HG03045 (cell line): ENCODE data around the gene DNHD1.
A peak's percentile ranks its signal among the peaks of the same experiment; 100 is the strongest.

ENCODE experiments used
- ATAC-seq: cut with Tn5 transposase; IDR thresholded peaks from one replicate; pipeline ENCODE4 v1.9.1; 2021; ENCODE audit warnings: mild to moderate bottlenecking, moderate library complexity; ENCODE audit not compliant: unreplicated experiment

The DNHD1 gene

DNA sequence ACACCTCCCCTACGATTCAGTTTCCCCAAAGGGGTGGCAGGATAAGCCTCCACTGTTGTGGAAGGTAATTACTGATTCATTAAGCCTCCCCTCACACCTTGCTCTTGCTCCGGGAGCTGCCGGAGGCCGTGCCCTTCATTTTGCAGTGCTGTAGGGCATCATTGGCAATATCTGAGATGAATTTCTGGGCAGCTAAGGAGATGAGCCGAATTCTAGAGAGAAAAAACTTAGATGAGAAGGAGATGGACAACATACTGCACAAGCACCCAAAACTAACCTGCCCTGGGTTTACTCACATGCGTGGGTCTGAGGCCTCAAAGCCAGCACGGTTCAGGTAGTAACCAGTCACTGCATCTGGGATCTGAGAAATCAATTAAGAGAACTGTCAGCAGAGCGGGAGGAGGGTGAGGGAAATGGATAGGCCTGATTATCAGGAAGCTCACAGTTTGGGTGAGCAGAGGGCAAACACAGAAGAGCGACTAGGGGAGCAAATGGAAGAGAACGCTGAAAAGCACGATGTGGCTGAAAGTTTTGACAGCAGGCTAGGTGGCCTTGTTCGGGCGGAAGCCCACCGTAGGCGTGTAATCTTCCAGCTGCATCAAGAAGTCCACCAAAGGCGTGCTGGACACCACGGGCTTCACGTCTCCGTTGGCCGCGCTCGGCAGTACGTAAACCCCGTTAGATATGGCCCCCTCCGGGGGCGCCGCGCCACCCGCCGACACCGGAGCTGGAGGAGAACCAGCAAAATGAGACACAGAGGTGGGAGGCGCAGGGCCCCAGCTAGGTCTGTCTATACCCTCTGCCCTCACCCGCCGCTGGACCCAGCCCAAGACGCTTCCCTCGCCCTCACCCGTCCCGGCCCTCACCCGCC lies 114.2 kb downstream of the DNHD1 start:
- ATAC-seq = no peak

DNA sequence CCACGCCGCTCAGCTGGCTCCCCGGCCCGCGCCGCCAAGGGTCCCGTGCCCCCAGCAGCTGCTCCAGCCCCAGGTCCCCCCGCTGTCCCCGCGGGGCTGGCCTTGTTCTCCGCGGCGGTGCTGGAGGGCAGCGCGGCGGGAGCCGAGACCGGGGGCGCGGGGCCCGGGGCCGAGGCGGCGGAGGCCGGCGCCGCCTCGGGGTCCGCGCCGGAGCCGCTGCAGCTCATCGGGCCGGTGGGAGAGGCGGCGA lies 114.8 kb downstream of the DNHD1 start:
- no peak for ATAC-seq

DNA sequence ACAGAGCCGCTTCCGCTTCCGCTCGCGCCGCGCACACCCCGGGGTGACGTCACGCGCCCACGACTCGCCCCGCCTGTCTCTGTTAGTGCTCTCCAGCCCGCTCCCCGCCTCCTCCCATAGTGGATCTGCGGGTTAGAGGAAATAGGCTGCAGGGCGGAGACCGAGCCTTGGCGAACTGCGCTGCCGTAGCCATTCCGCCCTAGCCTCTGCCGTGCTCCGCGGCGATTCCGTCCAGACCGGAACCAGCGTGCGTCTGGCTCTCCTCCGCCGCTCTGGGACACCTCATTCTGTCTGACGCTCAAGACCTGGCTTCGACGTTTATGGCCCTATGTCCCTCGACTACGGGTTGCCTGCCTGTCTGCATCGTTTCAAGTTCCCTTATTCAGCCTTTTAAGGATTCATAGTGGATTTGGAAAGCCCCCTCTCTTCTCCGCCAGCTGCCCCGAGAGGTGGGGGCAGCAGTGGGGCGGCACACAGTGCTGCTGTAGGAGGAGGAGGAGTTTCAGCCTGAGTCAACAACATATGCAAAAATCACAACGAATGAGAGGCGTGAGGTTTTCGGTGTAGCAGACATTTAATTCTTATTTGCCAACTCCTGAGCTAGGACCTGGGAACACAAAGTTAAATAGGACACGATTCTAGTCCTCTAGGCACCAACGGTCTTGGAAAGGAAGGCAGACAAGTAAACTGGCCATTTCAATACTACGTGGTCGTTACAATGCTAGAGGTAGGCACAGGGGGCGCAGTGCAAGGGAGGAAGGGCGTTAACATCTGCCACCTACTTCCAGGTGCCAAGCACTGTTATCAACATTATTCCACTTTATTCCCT lies 115.3 kb downstream of the DNHD1 start, which contains the start of gene TAF10:
Gene TAF10 (minus strand): TSS at position 4 of the 829 bp plus-strand sequence. CDS start 27 bp downstream, outside the sequence.
- peak; percentile 90 for ATAC-seq

DNA sequence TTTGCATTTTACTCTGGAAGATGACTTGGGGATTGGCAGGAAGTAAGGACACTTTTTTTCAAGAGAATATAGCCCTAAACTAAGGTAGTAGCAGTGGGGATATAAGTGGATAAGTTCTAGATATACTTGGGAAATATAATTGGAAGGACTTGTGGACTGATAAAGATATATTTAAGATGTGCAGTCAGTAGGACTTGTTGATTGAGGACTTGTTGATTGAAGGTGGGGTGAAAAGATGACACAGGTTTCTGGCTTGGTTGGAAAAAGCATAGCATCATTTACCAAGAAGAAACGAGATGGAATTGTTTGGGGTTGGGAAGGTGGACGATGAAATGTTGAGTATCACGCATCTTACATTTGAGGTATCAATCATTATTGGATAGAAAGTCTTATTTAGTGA lies 116.4 kb downstream of the DNHD1 start:
- ATAC-seq = no peak

DNA sequence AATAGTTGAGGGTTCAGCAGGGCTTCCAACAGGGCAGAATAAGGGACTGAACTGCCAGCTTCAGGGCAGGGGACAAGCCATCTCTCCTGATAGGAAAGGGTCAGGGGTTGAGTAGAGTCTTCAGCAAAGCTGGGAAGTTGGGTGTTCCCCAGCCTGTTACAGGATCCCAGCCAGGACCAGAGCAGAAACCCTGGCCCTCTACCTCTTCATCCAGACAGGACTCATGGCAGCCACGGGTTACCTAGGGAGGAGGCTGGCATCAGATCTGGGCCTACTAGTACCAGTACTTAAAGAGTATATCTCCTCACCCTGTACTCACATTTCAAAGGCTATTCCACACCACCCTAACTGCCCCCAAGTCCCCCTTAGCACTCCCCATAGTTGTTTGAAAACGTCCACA lies 117.4 kb downstream of the DNHD1 start:
- ATAC-seq = no peak

DNA sequence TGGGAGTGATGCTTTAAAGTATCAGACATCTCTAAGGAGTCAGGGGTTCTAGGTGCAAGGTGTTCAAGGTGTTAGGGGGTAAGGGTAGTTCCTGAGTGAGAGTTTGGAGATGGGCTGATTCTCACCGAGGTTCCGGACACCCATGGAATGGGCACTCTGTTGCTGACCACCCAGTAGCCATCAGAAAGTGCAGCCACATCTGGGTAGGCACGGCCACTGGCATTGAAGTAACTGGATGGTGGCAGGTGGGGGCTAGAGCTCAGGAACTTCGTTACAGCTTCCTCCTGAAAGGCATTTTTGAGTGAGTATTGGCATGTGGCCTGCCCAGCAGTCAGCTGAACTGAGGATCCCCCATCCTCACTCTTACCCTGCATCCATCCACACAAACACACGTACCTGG lies 118.0 kb downstream of the DNHD1 start:
- no peak for ATAC-seq

DNA sequence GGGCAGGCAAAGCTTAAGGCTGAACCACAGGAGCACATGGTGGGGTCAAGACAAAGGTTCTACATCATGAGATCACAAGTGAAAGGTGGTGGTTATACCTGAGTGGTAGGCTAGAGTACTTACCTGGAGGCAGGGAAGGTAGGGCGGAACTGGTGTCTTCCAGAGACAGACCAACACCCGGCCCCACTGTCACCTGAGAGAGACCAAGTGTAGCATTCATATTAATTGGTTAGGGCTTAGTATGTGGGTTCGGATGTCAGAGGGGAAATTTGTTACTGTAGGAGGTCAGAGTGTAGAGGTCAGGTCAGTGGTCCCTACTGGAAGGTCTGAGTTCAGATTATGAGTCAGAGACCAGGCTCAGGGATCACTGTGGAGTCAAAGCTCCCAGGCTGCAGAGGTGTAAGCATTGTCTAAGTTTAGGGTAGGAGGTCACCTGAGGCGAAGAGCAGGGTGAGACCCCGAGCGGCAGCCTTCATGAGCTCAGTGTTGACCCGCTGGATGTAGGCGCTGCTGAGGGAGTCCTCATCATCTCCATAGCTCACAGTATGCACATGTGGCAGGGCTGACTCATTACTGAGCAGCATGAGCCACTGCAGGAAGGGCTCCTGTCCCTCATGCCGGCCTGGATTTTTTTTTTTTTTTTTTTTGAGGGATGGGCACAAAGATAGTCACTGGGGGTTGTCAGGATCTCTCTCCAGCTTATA lies 119.0 kb downstream of the DNHD1 start:
- no peak for ATAC-seq

DNA sequence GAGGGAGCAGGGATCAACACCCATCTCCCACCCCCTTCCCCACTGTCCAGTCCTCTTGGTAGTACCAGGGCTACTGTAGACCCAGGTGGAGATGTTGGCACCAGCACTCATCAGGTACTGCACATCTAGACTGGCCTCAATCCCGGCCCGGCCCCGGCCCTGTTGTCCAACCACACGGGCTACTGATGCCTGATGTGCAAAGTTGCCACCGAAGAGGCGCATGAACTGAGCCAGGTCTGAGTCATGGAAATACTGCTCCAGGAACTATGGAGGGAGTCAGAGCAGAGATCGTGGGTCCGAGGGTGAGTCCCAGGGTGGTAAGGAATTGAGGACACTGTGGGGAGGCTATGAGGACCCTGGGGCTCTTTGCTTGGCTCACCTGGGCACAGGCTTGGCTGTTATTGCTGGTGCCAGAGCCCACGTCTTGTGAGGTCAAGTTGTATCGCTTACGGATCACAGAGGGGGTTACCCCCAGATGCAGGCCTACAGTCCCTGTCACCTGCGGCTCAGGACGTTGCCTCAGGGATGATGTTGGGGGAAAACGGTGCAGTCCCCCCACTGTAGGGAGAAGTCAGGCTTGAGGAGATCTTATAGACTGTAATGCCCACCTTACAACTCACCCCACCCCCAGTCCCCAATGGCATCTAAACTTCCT lies 119.6 kb downstream of the DNHD1 start:
- ATAC-seq = no peak

DNA sequence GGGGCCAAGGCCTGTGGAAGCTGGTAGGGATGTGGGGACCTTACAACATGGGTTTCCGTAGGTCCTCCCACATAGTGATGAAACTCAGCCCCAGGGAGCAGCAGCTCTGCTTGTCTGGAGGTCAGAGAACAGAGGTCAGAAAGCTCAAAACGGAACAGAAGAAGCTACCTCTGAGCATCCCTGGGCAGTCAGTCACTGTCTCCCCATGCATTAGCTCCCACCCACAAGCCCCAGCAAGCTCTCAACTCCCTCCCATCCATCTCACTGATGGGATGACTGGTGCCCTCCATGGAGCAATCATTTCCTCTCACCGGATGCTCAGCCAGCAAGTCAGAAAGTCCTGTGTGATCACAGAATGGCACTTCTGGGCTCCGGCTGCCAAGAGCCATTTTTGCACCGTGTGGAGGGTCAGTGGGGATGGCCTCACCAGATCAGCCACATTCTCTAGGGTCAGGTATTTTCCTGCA lies 120.3 kb downstream of the DNHD1 start:
- no peak for ATAC-seq

DNA sequence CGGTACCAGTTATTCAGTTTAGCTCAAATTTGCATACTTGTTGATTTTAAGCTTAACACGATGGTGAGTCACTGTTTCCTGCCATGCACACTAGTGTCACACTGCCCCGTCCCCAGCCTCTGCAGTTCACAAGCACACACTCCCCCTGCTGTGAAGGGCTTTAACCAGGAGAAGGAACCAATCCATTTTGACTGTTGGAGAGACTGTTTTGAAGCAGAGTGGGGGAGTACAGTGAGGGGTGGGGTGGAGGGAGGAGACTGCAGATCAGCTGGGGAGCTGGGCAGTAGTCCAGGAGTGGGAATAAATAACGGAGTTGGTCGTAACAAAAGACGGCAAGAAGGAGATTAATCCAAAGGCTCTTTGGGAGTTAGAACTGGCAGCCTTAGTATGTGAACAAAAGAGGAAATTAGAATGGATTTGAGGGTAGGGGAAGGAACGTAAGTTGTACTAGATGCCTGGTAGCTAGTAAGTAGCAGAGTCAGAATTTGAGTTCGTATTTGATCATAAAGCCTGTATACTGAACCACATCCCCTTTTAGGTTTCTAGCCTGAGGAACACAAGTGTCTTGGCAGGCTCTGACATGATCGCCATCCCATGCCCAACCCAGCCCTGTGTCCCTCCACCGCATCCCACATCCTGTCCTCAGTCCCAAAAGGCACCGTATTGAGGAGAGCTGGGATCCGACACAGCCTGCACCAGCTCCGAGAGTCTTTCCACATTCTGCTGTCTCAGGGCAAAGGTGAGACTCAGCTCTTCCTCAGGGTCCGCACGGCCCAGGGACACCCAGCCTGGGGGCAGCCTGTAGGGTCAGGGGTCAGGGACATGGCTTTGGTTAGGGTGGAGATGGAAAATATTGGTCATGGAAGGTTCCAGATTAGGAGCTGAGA lies 121.3 kb downstream of the DNHD1 start:
- ATAC-seq = no peak

DNA sequence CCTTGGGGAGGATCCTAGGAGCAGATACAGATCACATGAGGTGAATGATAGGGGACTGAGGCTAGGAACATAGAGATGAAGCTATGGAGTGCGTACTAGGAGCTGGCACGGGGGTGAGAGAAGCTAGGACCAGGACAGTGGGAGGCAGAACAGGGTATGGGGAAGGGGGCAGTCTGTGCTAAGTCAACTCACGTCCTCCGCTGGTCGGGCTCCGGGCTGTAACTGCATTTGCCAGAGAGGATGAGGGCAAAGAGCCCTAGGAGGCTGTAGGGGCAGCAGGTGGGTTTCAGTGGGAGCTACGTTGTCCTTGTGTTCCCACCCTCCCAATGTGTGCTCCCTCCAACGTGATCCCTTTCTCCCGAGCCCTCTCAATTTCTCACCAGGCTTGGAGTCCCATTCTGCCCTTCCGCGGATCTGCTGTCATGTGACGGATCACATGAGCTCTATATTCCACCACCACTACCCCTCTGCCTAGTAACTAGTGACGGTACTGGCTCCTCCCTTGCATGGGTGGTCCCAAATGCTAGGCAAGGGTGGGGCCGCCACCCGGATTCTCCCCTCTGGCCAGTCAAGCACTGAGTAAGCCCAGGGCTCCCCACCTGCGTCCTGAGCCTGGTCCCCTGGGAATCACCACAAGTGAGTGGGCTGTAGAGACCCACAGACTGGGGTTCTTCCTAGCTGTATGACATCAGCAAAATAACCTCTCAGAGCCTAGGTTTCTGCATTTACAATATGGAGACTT lies 122.1 kb downstream of the DNHD1 start, which contains the start of gene TPP1:
Gene TPP1 (minus strand): TSS at position 419 of the 742 bp plus-strand sequence. CDS start 22 bp downstream, at position 397.
- ATAC-seq = peak; percentile 98

DNA sequence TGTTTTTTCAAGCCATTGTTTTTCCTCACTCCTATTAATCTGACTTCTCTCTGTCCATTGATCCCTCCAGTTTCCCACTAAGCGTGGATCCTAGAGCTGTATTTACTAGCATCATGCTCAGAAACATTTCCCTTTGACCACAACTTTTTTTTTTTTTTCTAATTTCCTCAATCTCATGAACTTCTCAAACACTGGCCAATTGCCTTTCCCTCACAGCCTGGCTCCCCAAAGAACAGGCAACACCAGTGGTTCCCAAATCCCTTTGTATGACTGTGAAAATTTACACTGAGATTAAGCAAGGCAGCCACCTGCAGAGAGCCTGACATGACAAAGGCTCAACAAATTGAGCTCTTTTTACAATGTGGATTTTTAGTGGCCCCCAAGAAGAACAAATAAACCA lies 123.6 kb downstream of the DNHD1 start:
- no peak for ATAC-seq
